Right ventricle myocardium superior (tissue), 1 donor: ENCODE results near the gene PSAPL1. TPM values are rescaled to one million over a fixed set of nuclear protein-coding genes. Genes with fewer than 3 reads are reported as not detected.
A peak's percentile ranks its signal among the peaks of the same experiment; 100 is the strongest.
"Not testable (repeated sequence)": the region's sequence is repeated elsewhere in the genome, so short reads cannot be mapped to it uniquely, and the experiment has no call there.

ENCODE experiments used
- ATAC-seq: fragments of 200-7000 bp; cut with Tn5 transposase; one replicate; pipeline ENCODE4 v1.9.1; 2020; ENCODE audit warnings: mild to moderate bottlenecking; ENCODE audit not compliant: poor library complexity
- DNase-seq: peaks from one replicate; pipeline ENCODE4 v3.0.0-alpha.2; 2020
- intact Hi-C: fragments of 100-400 bp; cut with DNase I; formaldehyde crosslinking; loops from one replicate; pipeline ENCODE4 v1.11.2; 2022
- total RNA-seq: library from RNA; stranded (reverse); fragmentation: NEBNext Ultra II Directional; extraction: Animal tissue kit (Norgen Biotek cat#: 25700); gene quantifications from one replicate; pipeline ENCODE4 v1.2.1, GENCODE V29; 2021
- donor health status: DM: no; HTN: yes; CAD: no; lungs with severe emphysema.

Gene PSAPL1
- total RNA-seq, 1 donor from 2014 or later: not detected

DNA sequence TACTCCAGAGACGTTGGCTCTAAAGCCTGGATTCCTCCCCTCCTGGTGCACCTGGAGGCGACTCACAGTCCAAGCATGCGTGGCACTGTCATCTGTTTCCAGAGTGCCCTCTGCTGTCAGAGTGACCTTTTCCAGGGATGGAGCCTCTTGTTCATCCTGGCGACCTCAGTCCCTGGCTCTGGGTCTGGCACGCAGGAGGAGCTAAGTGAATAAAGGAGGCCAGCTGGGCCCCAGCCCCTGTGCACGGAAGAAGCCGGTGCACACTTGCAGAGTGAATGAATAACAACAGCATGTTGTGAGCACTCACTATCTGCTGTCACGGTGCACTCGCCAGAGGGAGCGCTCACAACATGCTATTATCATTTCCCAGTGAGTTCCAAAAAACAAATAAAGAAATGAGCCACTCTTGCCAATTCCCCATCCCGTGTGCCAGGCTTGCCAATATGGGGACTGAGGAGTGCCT, 27.8 kb upstream of the PSAPL1 start:
- DNase-seq: peak; percentile 56
- ATAC-seq: peak; percentile 90
- intact Hi-C loops: loop anchor here (2.0 kb wide), 1 partner anchor 256 kb away; no protein-coding TSS in a partner anchor

DNA sequence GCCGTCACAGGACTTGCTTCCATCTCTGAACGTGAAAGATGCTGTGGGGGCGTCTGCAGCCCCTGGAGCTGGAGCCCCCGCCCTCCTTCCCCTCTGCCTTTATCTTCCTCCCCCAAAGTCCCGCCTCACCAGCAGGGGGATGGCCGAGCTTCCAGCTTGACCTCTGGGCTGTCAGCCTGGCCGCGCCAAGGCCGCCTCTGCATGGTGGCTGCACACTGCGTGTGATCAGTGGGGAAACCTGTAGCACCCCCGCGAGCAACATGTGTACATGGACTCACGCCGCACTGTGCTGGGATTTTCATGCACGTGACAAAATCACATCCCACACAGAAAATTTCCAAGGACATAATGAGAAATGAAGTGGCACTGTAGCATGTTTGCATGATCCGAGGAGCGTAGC, 26.5 kb upstream of the PSAPL1 start:
- DNase-seq (no peak), ATAC-seq (no peak)
- intact Hi-C loops: no loop called here

DNA sequence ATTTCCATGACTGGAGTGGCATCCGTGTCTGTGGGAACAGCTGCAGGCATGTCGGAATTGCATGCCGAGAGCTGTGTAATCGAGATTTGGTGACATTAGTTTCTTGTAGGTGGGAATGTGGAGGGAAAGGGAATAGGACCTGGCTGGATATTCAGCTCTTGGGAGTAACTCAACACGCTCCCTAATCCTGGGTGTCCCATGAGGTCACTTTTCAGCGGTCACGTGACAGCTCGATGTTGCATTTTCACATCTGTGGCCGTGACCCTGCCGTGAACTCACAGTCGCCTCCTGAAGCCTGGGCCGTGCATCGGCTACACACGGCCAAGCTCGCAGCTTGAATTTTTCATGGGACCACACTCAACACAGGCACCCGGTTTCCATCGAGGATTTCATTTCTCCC, 25.8 kb upstream of the PSAPL1 start:
- ATAC-seq: no peak
- peak; percentile 56 for DNase-seq
- intact Hi-C loops: no loop called here

DNA sequence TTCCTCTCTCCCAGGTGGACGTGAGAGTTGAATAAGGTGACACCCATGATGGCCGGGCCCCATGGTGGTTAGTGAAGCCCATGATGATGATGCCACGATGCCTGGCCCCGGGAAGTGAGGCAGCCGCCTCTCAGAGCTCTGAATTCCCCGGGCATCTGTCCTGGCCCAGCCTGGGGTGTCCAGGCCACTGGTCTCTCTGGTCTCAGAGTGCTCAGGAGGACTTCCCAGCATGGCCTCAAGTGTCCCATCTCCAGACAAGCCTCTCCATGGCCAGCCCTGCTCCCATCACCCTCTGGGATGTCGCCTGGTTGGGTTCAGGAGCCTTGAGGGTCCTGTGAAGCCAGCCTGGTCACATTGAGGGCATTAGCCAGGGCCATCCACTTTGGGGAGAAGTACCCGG, 24.7 kb upstream of the PSAPL1 start:
- intact Hi-C loops: no loop called here
- DNase-seq (peak; percentile 36), ATAC-seq (no peak)

DNA sequence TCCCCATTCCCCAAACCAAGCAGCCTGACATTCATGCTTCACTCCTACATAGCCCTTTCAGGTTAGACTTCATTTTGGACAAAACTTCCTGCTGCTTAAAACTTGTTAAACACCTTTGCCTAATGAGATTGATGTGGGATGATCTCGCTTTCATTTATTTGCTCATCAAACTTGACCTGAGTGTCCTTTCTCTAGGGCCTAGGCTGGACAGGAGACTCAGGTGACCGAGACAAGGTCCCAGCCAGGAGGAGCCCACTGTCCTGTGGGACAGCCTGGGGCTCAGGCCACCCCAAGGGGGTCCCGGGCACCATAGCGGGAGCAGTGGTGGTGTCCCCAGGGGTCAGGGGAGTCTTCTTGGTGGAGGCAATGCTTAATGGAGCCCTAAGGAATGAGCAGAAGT, 23.7 kb upstream of the PSAPL1 start:
- DNase-seq: no peak
- intact Hi-C loops: no loop called here
- ATAC-seq: no peak

DNA sequence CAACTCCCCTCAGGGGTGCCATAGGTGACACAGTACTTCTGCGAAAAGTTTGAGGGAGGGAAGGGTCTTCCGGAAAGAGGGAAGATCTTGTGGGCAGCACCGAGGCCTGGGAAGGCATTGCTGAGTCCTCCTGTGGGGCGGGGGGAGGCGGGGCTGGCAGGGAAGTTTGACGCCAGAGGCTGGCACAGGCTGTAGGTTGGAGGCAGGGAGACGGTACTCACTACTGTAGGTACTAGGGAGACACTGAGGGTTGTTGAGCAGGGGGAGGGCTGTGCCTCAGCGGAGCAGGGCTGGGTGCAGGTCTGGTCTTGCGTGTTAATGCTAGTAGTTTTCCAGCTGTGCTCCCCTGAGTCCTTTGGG, 23.3 kb upstream of the PSAPL1 start:
- ATAC-seq (no peak), DNase-seq (peak; percentile 32)
- intact Hi-C loops: no loop called here

DNA sequence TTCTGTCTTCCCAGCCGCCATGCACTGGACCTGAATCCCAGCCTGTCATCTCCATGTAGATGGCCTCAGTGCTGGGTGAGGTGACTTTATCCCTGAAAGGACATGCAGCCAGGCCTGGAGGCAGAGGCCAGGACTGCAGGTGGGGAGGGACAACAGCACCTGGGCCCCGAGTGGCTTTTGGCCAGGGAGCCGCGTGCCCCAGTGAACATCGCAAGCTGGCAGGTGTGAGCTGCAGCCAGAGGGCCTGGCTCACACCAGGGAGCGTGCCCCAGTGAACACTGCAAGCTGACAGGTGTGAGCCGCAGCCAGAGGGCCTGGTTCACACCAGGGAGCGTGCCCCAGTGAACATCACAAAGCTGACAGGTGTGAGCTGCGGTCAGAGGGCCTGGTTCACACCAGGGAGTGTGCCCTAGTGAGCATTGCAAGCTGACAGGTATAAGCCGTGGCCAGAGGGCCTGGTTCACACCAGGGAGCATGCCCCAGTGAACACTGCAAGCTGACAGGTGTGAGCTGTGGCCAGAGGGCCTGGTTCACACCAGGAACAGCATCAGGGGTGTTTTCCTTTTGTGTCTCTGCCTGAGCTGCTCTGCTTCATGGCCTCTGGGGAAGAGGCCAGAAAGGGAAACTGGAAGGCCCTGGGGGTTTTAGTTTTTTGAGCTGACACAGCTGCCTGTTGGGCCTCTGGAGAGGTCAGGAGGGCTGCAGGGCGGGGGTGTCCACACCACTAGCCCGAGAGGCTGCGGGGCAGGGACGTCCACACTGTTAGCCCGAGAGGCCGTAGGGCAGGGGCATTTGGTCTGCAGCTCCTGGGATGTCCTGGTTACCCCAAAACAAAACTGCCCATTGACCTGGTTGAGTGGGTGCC, 22.7 kb upstream of the PSAPL1 start:
- intact Hi-C loops: no loop called here
- no peak for ATAC-seq
- peak; percentile 26 for DNase-seq

DNA sequence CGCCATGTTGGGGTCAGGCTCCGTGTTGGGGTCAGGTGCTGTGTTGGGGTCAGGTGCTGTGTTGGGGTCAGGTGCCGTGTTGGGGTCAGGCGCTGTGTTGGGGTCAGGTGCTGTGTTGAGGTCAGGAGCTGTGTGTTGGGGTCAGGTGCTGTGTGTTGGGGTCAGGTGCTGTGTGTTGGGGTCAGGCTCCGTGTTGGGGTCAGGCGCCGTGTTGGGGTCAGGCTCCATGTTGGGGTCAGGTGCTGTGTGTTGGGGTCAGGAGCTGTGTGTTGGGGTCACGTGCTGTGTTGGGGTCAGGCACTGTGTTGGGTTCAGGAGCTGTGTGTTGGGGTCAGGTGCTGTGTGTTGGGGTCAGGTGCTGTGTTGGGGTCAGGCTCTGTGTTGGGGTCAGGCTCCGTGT, 18.1 kb upstream of the PSAPL1 start:
- ATAC-seq, intact Hi-C loops: not testable (repeated sequence)
- DNase-seq: peak; percentile 4

DNA sequence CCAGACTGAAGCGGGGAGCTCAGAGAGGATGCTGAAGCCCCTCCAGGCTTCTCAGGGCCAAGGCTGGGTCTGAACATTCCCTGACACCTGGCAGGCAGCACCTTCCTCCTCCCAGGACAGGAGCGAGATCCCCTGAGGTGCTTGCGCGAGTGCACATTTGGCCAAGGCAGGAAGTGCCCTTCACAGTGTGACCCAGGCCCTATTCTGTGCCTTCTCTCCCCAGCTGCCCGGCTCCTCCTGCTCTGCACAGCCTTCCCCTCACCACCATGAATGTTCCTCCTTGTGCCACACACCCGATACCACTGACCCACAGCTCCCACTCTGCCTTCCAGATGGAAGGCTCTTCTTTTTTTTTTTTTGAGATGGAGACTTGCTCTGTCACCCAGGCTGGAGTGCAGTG, 17.1 kb upstream of the PSAPL1 start:
- intact Hi-C loops: no loop called here
- ATAC-seq (no peak), DNase-seq (peak; percentile 8)

DNA sequence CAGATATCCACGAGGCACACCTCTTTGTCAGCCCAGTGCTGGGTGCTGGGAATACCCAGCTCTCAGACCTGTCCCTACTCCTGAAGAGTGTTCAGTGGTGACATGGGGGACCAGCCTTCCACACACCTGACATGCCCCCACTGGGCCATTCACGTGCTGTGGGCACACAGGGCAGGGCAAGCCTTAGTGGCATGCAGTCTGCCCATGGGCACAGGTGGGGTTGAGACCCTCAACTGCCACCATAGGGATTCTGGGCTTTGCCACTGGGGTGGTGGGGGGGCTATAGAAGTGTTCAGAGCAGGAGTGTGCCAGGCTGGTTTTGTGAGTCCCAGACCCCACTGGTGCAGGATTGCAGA, 16.7 kb upstream of the PSAPL1 start:
- ATAC-seq (no peak), DNase-seq (peak; percentile 29)
- intact Hi-C loops: no loop called here

DNA sequence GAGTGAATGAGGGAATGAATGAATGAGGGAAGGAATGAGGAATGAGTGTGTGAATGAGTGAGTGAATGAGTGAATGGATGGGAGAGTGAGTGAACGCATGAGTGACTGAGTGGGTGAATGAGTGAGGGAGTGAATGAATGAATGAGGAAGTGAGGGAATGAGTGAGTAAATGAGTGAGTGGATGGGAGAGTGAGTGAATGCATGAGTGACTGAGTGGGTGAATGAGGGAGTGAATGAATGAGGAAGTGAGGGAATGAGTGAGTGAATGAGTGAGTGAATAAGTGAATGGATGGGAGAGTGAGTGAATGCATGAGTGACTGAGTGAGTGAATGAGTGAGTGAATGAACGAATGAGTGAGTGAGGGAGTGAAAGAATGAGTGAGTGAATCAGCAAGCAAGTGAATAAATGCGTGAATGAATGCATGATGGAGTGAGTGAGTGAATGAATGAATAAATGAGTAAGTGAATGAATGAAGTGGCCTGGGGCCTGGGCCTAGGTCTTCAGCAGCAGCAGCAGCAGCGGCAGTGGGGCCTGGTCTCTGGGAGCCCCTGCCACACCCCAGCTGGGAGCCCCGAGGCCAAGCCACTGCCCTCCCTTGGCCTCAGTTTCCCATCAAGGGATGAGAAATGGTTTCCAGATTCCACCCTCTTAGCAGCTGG, 16.2 kb upstream of the PSAPL1 start:
- DNase-seq: no peak
- intact Hi-C loops: no loop called here
- ATAC-seq: no peak

DNA sequence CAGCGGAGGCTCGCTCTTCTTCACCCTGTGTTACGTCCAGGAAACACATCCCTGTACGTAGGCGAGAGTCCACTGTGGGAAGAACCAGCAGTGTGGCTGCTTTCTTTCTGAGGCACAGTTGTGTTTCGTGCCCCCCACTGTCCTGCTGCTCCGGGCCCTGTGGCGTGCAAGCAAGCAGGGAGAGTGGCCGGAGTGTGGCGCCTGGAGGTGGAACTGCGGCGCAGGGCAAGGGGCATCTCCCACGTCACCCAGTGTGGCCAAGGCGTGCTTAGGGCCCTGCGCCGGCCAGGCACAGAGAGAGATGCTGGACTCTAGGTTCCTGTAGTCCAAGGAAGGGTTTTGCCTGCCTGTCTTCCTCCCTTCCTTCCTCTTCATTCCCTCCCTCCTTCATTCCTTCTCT, 13.3 kb upstream of the PSAPL1 start:
- intact Hi-C loops: no loop called here
- DNase-seq (peak; percentile 38), ATAC-seq (no peak)

DNA sequence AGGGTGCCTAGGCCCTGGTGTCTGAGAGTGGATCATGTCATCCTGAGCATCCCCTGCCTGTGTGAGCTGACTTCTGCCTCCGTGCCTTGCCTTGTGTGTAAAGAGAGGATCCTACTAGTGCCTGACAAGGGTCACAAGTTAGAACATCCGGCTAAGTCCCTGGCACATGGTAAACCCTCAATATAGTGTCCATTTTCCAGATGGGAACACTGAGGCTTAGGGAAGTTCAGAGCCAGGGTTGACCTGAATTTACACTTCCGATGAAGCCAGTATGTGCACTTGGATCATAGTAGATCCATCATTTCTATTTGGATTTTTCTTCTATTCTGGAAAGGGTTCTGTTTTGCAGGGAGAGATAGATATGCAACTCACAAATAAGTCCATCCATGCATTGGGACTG, 12.5 kb upstream of the PSAPL1 start:
- no peak for ATAC-seq
- intact Hi-C loops: no loop called here
- no peak for DNase-seq

DNA sequence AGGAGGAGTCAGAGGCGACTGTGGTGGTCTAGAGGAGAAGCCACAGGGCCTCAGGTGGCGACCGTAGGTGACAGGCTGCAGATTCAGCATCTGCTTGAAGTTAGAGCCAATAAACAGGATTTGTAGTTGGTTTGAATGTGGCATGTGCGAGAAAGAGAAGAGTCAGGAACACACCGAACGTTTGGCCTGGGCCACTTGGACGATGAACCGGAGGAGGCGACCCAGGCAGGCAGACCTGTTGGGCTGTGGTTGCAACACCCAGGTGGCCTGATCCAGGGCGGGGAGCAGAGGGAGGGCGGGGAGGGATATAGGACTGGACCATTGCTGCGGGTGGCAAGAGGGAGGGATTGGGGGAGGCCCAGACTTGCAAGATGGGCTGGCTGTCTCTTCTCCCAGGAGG, 10.0 kb upstream of the PSAPL1 start:
- ATAC-seq: no peak
- DNase-seq: no peak
- intact Hi-C loops: no loop called here

DNA sequence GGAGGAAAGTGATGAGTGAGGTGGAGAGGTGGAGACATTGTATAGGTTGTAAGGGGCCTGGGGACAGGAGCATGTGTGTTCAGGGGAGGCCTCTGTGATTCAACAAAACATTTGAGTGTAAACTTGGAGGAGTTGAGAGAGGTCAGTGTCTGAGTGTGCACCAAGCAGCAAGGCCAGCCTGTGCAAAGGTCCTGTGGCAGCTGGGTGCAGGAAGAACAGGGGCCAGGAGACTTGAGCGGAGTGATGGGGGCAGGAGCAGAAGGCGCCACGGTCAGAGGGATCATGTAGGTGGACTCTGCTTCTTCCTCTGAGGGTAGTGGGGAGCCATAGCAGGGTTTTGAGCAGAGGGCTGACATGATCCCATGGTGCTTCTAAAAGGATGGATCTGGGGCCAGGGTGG, 9.6 kb upstream of the PSAPL1 start:
- ATAC-seq (no peak), DNase-seq (no peak)
- intact Hi-C loops: no loop called here

DNA sequence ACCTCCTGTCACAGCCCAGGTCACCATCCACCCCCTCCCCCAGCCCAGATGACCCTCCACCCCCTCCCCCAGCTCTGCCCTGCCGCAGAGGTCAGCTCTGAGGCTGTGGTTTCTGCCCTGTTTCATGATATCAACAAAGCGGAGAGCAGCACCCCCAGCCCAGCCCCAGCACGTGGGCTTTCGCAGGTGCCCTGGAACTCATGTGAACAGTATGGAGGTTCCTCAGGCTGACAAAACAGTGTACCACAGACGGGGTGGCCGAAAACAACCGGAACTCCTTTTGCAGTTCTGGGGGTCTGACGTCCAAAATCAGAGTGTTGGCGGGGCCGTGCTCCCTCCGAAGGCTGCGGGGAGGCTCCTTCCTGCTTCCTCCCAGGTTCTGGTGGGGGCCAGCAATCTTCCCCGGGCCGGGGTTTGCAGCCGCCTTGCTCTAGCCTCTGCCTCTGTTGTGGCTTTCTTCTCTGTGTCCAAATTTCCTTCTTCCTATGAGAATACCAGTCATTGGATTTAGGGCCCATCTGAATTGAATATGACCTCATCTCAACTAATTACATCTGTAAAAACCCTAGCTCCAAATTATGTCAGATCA, 7.9 kb upstream of the PSAPL1 start:
- DNase-seq (no peak), ATAC-seq (no peak)
- intact Hi-C loops: no loop called here

DNA sequence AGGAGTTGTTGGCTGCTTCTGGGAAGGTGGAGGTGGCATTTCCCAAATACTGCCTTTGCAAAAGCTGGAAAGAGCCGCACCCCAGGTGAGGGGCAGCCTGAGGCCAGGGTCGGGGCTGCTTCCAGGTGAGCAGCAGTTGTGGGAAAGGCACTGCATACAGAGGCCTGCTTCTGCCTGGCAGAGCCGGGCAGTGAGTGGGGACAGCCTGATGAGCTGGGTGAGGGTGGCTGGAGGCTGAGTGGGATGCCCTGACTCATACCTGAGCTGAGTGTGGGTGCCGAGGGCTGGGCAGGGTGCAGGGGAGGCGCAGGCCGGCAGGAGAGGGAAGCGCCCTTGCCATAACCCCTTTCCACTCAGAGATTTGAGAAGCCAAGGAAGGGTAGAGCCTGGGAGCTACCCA, 6.5 kb upstream of the PSAPL1 start:
- no peak for DNase-seq
- ATAC-seq: no peak
- intact Hi-C loops: no loop called here

DNA sequence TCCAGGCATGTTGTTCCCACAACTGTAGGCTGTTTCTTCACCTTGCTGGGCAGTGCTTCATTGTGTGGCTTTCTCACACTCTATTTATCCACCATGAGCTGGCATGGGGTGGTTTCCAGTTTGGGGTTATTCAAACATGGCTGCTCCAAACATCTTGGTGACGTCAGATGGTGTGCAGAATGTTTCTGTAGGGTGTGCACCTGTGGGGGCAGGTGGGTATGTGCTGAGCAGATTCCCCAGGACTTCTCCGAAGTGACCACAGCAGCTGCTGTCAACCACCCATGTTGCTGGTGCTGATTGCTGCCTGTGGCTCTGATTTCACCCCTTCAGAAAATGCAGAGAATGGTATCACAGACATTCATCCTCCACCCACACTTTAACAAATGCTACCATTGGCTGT, 5.0 kb upstream of the PSAPL1 start:
- ATAC-seq: no peak
- no peak for DNase-seq
- intact Hi-C loops: no loop called here

DNA sequence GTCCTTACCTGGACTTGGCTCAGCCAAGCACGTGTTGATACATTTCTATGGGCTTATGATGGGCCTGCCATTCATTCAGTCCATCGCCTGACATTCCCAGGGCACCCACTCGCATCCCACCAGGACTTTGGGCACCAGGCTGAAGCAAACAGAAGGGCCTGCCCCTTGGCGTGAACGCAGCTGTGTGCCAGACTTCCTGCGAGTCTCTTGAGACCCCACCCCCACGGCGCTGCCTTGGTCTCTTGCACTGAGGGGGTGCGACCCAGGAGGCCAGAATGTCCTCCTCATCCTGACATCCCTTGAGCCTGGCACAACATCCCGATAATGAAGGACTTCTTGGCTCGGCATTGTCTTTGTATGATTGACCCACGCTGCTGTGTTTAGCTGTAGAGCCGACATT, 1.5 kb upstream of the PSAPL1 start:
- intact Hi-C loops: no loop called here
- ATAC-seq (no peak), DNase-seq (peak; percentile 27)

DNA sequence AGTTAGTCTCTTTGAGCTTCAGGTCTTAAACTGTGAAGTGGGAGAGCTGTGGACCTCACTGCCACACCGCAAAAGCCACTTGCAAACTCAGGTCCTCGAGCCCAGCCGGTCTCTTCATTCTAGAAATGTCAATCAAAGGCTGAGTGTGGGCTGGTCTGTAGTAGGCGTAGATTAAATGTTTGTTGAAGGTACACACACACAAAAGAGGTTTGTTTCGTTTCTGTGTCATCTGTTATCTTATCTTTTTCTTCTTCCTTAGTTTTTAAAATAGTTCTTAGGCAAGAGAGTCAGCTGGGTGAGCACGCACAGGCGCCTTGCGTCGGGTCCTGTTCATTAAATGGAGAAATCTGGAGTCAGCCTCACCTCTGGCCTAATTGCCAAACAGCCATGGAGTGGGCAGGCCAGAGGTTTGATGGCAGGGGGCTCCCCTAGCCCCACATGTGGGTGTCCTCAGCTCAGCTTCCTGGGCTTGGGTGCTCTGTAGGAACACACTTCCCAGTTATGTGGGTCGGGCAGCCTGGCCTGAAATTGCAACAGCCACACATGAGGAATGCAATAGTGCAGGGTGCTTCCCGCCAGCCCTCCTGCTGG, 836 bp upstream of the PSAPL1 start:
- ATAC-seq: no peak
- intact Hi-C loops: no loop called here
- DNase-seq: peak; percentile 31
